GM21723 (cell line): Measurements from ENCODE around the gene EMC9.

ENCODE experiments used
- ATAC-seq: cut with Tn5 transposase; IDR thresholded peaks from one replicate; pipeline ENCODE4 v1.9.1; 2021; ENCODE audit warnings: mild to moderate bottlenecking, moderate library complexity; ENCODE audit not compliant: unreplicated experiment

The EMC9 gene

GRCh38 chr14:24092505-24093206 is 48.7 kb downstream of the EMC9 start:
- no peak for ATAC-seq

GRCh38 chr14:24092110-24092504 is 49.3 kb downstream of the EMC9 start:
- ATAC-seq: no peak

- no peak for ATAC-seq
These were observed 51.5 kb downstream of the EMC9 start for GRCh38 chr14:24089890-24090289.
